Type B pancreatic cell (in vitro differentiated cells): Measurements from ENCODE around the gene NPHP1. TPM values are rescaled to one million over a fixed set of nuclear protein-coding genes. Genes with fewer than 3 reads are reported as not detected.
"Not testable (repeated sequence)": the region's sequence is repeated elsewhere in the genome, so short reads cannot be mapped to it uniquely, and the experiment has no call there.

Experiments
- DNase-seq: peaks from one replicate; pipeline ENCODE4 v3.0.0; 2021; ENCODE audit warnings: mixed read lengths; ENCODE audit not compliant: unreplicated experiment; ENCODE audit errors: extremely low spot score
- H3K27ac Mint-ChIP-seq: 2 replicates; pipeline ENCODE4 v1.8.0; 2021; ENCODE audit warnings: mild to moderate bottlenecking, mixed read lengths
- H3K27me3 Mint-ChIP-seq: 2 replicates; pipeline ENCODE4 v1.8.0; 2021; ENCODE audit warnings: mixed read lengths
- H3K36me3 Mint-ChIP-seq: 2 replicates; pipeline ENCODE4 v1.8.0; 2021; ENCODE audit warnings: mixed read lengths
- H3K4me1 Mint-ChIP-seq: one replicate; pipeline ENCODE4 v1.8.0; 2021; ENCODE audit warnings: mixed read lengths; ENCODE audit not compliant: unreplicated experiment
- H3K4me3 Mint-ChIP-seq: 2 replicates; pipeline ENCODE4 v1.8.0; 2021; ENCODE audit warnings: mild to moderate bottlenecking, mixed read lengths
- H3K9me3 Mint-ChIP-seq: 2 replicates; pipeline ENCODE4 v1.8.0; 2021; ENCODE audit warnings: mixed read lengths
- CTCF ChIP-seq: fragments of 200-600 bp; sonication (generic); conservative IDR thresholded peaks from 2 replicates; pipeline ENCODE4 v1.5.0; 2021; ENCODE audit warnings: antibody characterized with exemption, mild to moderate bottlenecking
- total RNA-seq: library from RNA; stranded (reverse); gene quantifications from 2 replicates; pipeline ENCODE4 v1.2.1, GENCODE V29; 2021; ENCODE audit warnings: low replicate concordance

Gene NPHP1
- total RNA-seq, 1 donor from 2014 or later, result 8.2 TPM

GRCh38 chr2:110103061-110103961, 101.5 kb downstream of the NPHP1 start:
- Mint-ChIP-seq H3K36me3 (peaks cover 22% of the 10 kb centered on the region), H3K27ac (peak overlapping the region; percentile 96), H3K4me3 (no peak overlapping the region), H3K9me3 (peaks cover 12% of the 10 kb centered on the region), H3K27me3 (no peaks in the 10 kb centered on the region), H3K4me1 (peaks cover 29% of the 10 kb centered on the region)
- no peak for DNase-seq
- no peak for TF ChIP-seq CTCF

- peaks cover 32% of the 10 kb centered on the region for H3K4me1 Mint-ChIP-seq
- no peaks in the 10 kb centered on the region for H3K27me3 Mint-ChIP-seq
- DNase-seq, result no peak
- peaks cover 12% of the 10 kb centered on the region for H3K9me3 Mint-ChIP-seq
- peak overlapping the region; percentile 96 for H3K27ac Mint-ChIP-seq
- peaks cover 18% of the 10 kb centered on the region for H3K36me3 Mint-ChIP-seq
- peak overlapping the region; percentile 22 for H3K4me3 Mint-ChIP-seq
- no peak for TF ChIP-seq CTCF
Measured at GRCh38 chr2:110101901-110102803, 102.7 kb downstream of the NPHP1 start.

GRCh38 chr2:110101280-110101844, 103.5 kb downstream of the NPHP1 start:
- Mint-ChIP-seq H3K9me3 (peaks cover 9% of the 10 kb centered on the region), H3K4me3 (peak overlapping the region; percentile 50), H3K27me3 (peaks cover under 1% of the 10 kb centered on the region), H3K27ac (peak overlapping the region; percentile 96), H3K36me3 (peaks cover 15% of the 10 kb centered on the region), H3K4me1 (peaks cover 34% of the 10 kb centered on the region)
- peak; percentile 67 for DNase-seq
- TF ChIP-seq CTCF, result no peak

- Mint-ChIP-seq H3K27ac (peak overlapping the region; percentile 96), H3K4me3 (peak overlapping the region; percentile 50)
Measured at GRCh38 chr2:110100880-110101279, 103.9 kb downstream of the NPHP1 start.

GRCh38 chr2:110100480-110100879, 104.3 kb downstream of the NPHP1 start:
- Mint-ChIP-seq H3K9me3 (peaks cover 9% of the 10 kb centered on the region), H3K27me3 (peaks cover 3% of the 10 kb centered on the region), H3K36me3 (peaks cover 8% of the 10 kb centered on the region), H3K4me3 (no peak overlapping the region), H3K4me1 (peaks cover 34% of the 10 kb centered on the region), H3K27ac (peak overlapping the region; percentile 63)
- TF ChIP-seq CTCF, result no peak
- no peak for DNase-seq

More at GRCh38 chr2:110100880-110101279, 103.9 kb downstream of the NPHP1 start:
- H3K27me3 Mint-ChIP-seq, H3K36me3 Mint-ChIP-seq, H3K9me3 Mint-ChIP-seq: not testable (repeated sequence)
- peak; percentile 37 for DNase-seq
- peaks cover 34% of the 10 kb centered on the region for H3K4me1 Mint-ChIP-seq
